Neural progenitor cell (in vitro differentiated cells): ENCODE data around the gene KANK4.

Experiments
- CTCF ChIP-seq: fragments of 200-600 bp; sonication (generic); IDR thresholded peaks from 2 replicates; pipeline ENCODE4 v1.5.1; 2017; ENCODE audit warnings: antibody characterized with exemption, mild to moderate bottlenecking
- EZH2 ChIP-seq: fragments of 200-600 bp; sonication (generic); IDR thresholded peaks from 2 replicates; pipeline ENCODE4 v1.6.1; 2017; ENCODE audit warnings: antibody characterized with exemption, mild to moderate bottlenecking, moderate library complexity
- EZH2phosphoT487 ChIP-seq: fragments of 200-600 bp; sonication (generic); IDR thresholded peaks from 2 replicates; pipeline ENCODE4 v1.6.1; 2017; ENCODE audit warnings: antibody characterized with exemption

- TF ChIP-seq CTCF (no peak), EZH2phosphoT487 (no peak), EZH2 (no peak)
Observed at GRCh38 chr1:62327360-62328055, 8.3 kb upstream of the KANK4 start.
